Omental fat pad (tissue), 4 donors: ENCODE measurements around the gene DUSP9. TPM values are rescaled to one million over a fixed set of nuclear protein-coding genes. Genes with fewer than 3 reads are reported as not detected.

ENCODE experiments used
- ATAC-seq: fragments of 150-250 bp; one replicate; pipeline ENCODE4 v1.9.1; 2016; ENCODE audit warnings: mild to moderate bottlenecking, moderate library complexity; ENCODE audit not compliant: low FRiP score
- DNase-seq: peaks from one replicate; pipeline ENCODE4 v3.0.0-alpha.2; 2019; ENCODE audit warnings: low spot score
- CTCF ChIP-seq, 3 donors: fragments of 450-650 bp; IDR thresholded peaks; one replicate each; pipeline ENCODE4 v1.5.1; 2016 to 2017; ENCODE audit warnings: antibody characterized with exemption in 3 of 3, mild to moderate bottlenecking in 3 of 3, moderate library complexity in 2 of 3
- total RNA-seq, 4 donors: library from RNA; depleted of rRNA; stranded (reverse); fragments of >200 nt; gene quantifications; one replicate each; pipeline ENCODE4 v1.1.0, GENCODE V29; 2016

Gene DUSP9
- total RNA-seq, 4 donors from 2014 or later: 0.48 to 2.3 TPM; not detected in 2

- ATAC-seq: no peak
- no peak for DNase-seq
- TF ChIP-seq CTCF (IDR thresholded peaks at IDR 0.05): no peak
Measured at GRCh38 chrX:153640736-153641575, 6.0 kb upstream of the DUSP9 start.

GRCh38 chrX:153641627-153642026, 5.4 kb upstream of the DUSP9 start:
- ATAC-seq (no peak), DNase-seq (no peak)
- no peak for TF ChIP-seq CTCF (IDR thresholded peaks at IDR 0.05)

GRCh38 chrX:153642051-153642654, 4.8 kb upstream of the DUSP9 start:
- ATAC-seq (no peak), DNase-seq (no peak)
- TF ChIP-seq CTCF (IDR thresholded peaks at IDR 0.05): no peak

GRCh38 chrX:153642655-153643430, 4.2 kb upstream of the DUSP9 start:
- no peak for TF ChIP-seq CTCF (IDR thresholded peaks at IDR 0.05)
- DNase-seq (no peak), ATAC-seq (no peak)

GRCh38 chrX:153643431-153644351, 3.3 kb upstream of the DUSP9 start:
- DNase-seq (no peak), ATAC-seq (no peak)
- no peak for TF ChIP-seq CTCF (IDR thresholded peaks at IDR 0.05)

- no peak for ATAC-seq
- no peak for DNase-seq
- TF ChIP-seq CTCF (IDR thresholded peaks at IDR 0.05): no peak
Measured at GRCh38 chrX:153644356-153645125, 2.5 kb upstream of the DUSP9 start.
